Measurements from ENCODE around the gene MORN3. TPM values are rescaled to one million over a fixed set of nuclear protein-coding genes. Genes with fewer than 3 reads are reported as not detected.
"Not testable (repeated sequence)": the region's sequence is repeated elsewhere in the genome, so short reads cannot be mapped to it uniquely, and the experiment has no call there.

Gene MORN3
- total RNA-seq, 3 donors from 2014 or later (not counting 1 experiment from before 2014, with no cell fraction given), result 3.0 to 7.6 (median 4.4) TPM

- intact Hi-C loops (cut with micrococcal nuclease), result no loop called here
Measured at GRCh38 chr12:121709478-121709961, 40.1 kb upstream of the MORN3 start.

GRCh38 chr12:121709064-121709424, 39.6 kb upstream of the MORN3 start:
- H3K27me3 ChIP-seq (ENCODE audit: control insufficient read depth, insufficient read depth, low read length); H3K4me3 Mint-ChIP-seq; H3K9me3 Mint-ChIP-seq; H3K36me3 Mint-ChIP-seq; H3K27ac ChIP-seq (ENCODE audit: low read length); H3K4me3 ChIP-seq (ENCODE audit: low read length); H3K9me3 ChIP-seq (ENCODE audit: control insufficient read depth, insufficient read depth, low read length); H3K27ac Mint-ChIP-seq; intact Hi-C loops (cut with micrococcal nuclease); ATAC-seq; DNase-seq; H3K27me3 Mint-ChIP-seq (ENCODE audit: low read depth in 2 of 2); H3K36me3 ChIP-seq (ENCODE audit: control insufficient read depth, insufficient read depth, low read length): not testable (repeated sequence)
- H3K4me1 ChIP-seq (ENCODE audit: control insufficient read depth, insufficient read depth, low read length), result peaks cover 21% of the 10 kb centered on the region
- peaks cover 12 to 19% of the 10 kb centered on the region in 2 donors for H3K4me1 Mint-ChIP-seq
- 88% methylated on average over 7 of the region's 8 CpGs for WGBS (ENCODE audit: insufficient coverage)

More at GRCh38 chr12:121709478-121709961, 40.1 kb upstream of the MORN3 start:
- H3K4me3 ChIP-seq (ENCODE audit: low read length), result no peak overlapping the region
- 97% methylated on average over 4 of the region's 5 CpGs for whole genome bisulfite sequencing (ENCODE audit: insufficient coverage)
- Mint-ChIP-seq H3K27ac (no peak overlapping the region), H3K36me3 (no peaks in the 10 kb centered on the region), H3K9me3 (no peaks in the 10 kb centered on the region), H3K27me3 (ENCODE audit: low read depth in 2 of 2) (no peaks in the 10 kb centered on the region), H3K4me1 (peaks cover 12 to 19% of the 10 kb centered on the region in 2 donors), H3K4me3 (no peak overlapping the region)
- no peaks in the 10 kb centered on the region for H3K9me3 ChIP-seq (ENCODE audit: control insufficient read depth, insufficient read depth, low read length)
- DNase-seq (no peak), ATAC-seq (no peak)
- H3K4me1 ChIP-seq (ENCODE audit: control insufficient read depth, insufficient read depth, low read length), result peaks cover 21% of the 10 kb centered on the region
- no peaks in the 10 kb centered on the region for H3K36me3 ChIP-seq (ENCODE audit: control insufficient read depth, insufficient read depth, low read length)
- no peaks in the 10 kb centered on the region for H3K27me3 ChIP-seq (ENCODE audit: control insufficient read depth, insufficient read depth, low read length)
- TF ChIP-seq, protein P1, sequence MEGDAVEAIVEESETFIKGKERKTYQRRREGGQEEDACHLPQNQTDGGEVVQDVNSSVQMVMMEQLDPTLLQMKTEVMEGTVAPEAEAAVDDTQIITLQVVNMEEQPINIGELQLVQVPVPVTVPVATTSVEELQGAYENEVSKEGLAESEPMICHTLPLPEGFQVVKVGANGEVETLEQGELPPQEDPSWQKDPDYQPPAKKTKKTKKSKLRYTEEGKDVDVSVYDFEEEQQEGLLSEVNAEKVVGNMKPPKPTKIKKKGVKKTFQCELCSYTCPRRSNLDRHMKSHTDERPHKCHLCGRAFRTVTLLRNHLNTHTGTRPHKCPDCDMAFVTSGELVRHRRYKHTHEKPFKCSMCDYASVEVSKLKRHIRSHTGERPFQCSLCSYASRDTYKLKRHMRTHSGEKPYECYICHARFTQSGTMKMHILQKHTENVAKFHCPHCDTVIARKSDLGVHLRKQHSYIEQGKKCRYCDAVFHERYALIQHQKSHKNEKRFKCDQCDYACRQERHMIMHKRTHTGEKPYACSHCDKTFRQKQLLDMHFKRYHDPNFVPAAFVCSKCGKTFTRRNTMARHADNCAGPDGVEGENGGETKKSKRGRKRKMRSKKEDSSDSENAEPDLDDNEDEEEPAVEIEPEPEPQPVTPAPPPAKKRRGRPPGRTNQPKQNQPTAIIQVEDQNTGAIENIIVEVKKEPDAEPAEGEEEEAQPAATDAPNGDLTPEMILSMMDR (IDR thresholded peaks at IDR 0.05), result no peak
- no peak overlapping the region for H3K27ac ChIP-seq (ENCODE audit: low read length)

GRCh38 chr12:121708313-121709063, 39.0 kb upstream of the MORN3 start:
- Histone ChIP-seq H3K4me1 (ENCODE audit: control insufficient read depth, insufficient read depth, low read length) (peaks cover 17% of the 10 kb centered on the region), H3K27me3 (ENCODE audit: control insufficient read depth, insufficient read depth, low read length) (no peaks in the 10 kb centered on the region), H3K27ac (ENCODE audit: low read length) (no peak overlapping the region), H3K36me3 (ENCODE audit: control insufficient read depth, insufficient read depth, low read length) (no peaks in the 10 kb centered on the region), H3K4me3 (ENCODE audit: low read length) (no peak overlapping the region), H3K9me3 (ENCODE audit: control insufficient read depth, insufficient read depth, low read length) (no peaks in the 10 kb centered on the region)
- Mint-ChIP-seq H3K27me3 (ENCODE audit: low read depth in 2 of 2) (no peaks in the 10 kb centered on the region), H3K4me3 (no peak overlapping the region), H3K36me3 (no peaks in the 10 kb centered on the region), H3K4me1 (peaks cover 12 to 18% of the 10 kb centered on the region in 2 donors), H3K27ac (no peak overlapping the region), H3K9me3 (no peaks in the 10 kb centered on the region)
- TF ChIP-seq, protein P1 (IDR thresholded peaks at IDR 0.05), result no peak
- intact Hi-C loops (cut with micrococcal nuclease), result no loop called here
- ATAC-seq (no peak), DNase-seq (no peak)
- 76% methylated on average over 7 of the region's 7 CpGs for WGBS (ENCODE audit: insufficient coverage)

DNA sequence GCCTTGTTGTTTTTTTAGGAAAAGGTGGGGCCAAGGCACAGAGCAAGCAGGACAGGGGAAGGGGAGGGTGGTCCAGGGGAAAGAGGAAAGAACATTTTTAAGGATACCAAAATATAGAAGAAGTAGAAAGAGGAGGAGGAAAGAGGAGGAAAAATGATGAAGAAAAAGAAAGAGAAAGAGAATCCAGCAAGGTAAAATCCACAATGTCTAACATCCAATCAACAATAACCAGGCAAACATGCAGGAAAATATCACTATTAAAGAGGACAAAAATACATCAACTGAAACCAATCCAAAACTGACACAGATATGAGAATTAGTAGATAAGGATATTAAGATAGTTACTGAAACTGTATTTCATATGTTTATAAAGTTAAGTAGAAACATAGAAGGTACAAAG, 36.1 kb upstream of the MORN3 start:
- no peak overlapping the region for H3K4me3 ChIP-seq (ENCODE audit: low read length)
- Mint-ChIP-seq H3K4me1 (no peaks in the 10 kb centered on the region), H3K36me3 (no peaks in the 10 kb centered on the region), H3K27me3 (ENCODE audit: low read depth in 2 of 2) (peaks cover 0 to 3% of the 10 kb centered on the region in 2 donors), H3K9me3 (no peaks in the 10 kb centered on the region), H3K4me3 (no peak overlapping the region), H3K27ac (no peak overlapping the region)
- H3K4me1 ChIP-seq (ENCODE audit: control insufficient read depth, insufficient read depth, low read length), result no peaks in the 10 kb centered on the region
- TF ChIP-seq, protein P1 (IDR thresholded peaks at IDR 0.05), result no peak
- H3K36me3 ChIP-seq (ENCODE audit: control insufficient read depth, insufficient read depth, low read length), result no peaks in the 10 kb centered on the region
- no peaks in the 10 kb centered on the region for H3K27me3 ChIP-seq (ENCODE audit: control insufficient read depth, insufficient read depth, low read length)
- DNase-seq (no peak), ATAC-seq (no peak)
- intact Hi-C loops (cut with micrococcal nuclease), result no loop called here
- no peaks in the 10 kb centered on the region for H3K9me3 ChIP-seq (ENCODE audit: control insufficient read depth, insufficient read depth, low read length)
- H3K27ac ChIP-seq (ENCODE audit: low read length), result no peak overlapping the region
